PC-3 (cell line): ENCODE data around the gene LMOD1. TPM values are rescaled to one million over a fixed set of nuclear protein-coding genes. Genes with fewer than 3 reads are reported as not detected.

ENCODE experiments used
- ATAC-seq: fragments of 200-7000 bp; cut with Tn5 transposase; 2 replicates; pipeline ENCODE4 v1.9.1; 2020; ENCODE audit warnings: mild to moderate bottlenecking, moderate library complexity
- BruUV-seq: library from RNA; stranded (reverse); fragments of 400-500 nt; replicated peaks from 2 replicates; lab custom pipeline; 2021; lab: Mats Ljungman, UMichigan
- CTCF ChIA-PET: fragments of 300-600 bp; sonication (Branson Sonifier 250); formaldehyde crosslinking; loops from one replicate; lab custom pipeline; 2022; ENCODE audit warnings: antibody characterized with exemption; lab: Charles Lee
- POLR2A ChIA-PET: fragments of 300-600 bp; sonication (Branson Sonifier 250); formaldehyde crosslinking; loops from one replicate; lab custom pipeline; 2022; ENCODE audit warnings: antibody characterized with exemption; ENCODE audit not compliant: unreplicated experiment; lab: Charles Lee
- DNase-seq: peaks from one replicate; pipeline ENCODE4 v3.0.0-alpha.2; 2015
- H2AFZ ChIP-seq: fragments of 300-600 bp; sonication (generic); 2 replicates; pipeline ENCODE4 v1.6.0; 2016; ENCODE audit warnings: antibody characterized with exemption, low read length
- H3F3A ChIP-seq: fragments of 300-600 bp; sonication (generic); one replicate; pipeline ENCODE4 v1.6.0; 2017; ENCODE audit warnings: antibody characterized with exemption, low read length, control low read depth, mild to moderate bottlenecking; ENCODE audit not compliant: unreplicated experiment
- H3K27ac ChIP-seq: fragments of 300-600 bp; sonication (generic); 2 replicates; pipeline ENCODE4 v1.5.1; 2016; ENCODE audit warnings: mild to moderate bottlenecking, low read length
- H3K27me3 ChIP-seq: fragments of 300-600 bp; sonication (generic); 2 replicates; pipeline ENCODE4 v1.6.1; 2016; ENCODE audit warnings: low read length, mixed read lengths
- H3K36me3 ChIP-seq: fragments of 300-600 bp; sonication (generic); 2 replicates; pipeline ENCODE4 v1.6.1; 2016; ENCODE audit warnings: low read depth, mixed run types, low read length, mixed read lengths
- H3K4me1 ChIP-seq: fragments of 300-600 bp; sonication (generic); 2 replicates; pipeline ENCODE4 v1.5.1; 2016; ENCODE audit warnings: low read length; ENCODE audit not compliant: insufficient read depth
- H3K4me2 ChIP-seq: fragments of 300-600 bp; sonication (generic); 2 replicates; pipeline ENCODE4 v1.6.0; 2016; ENCODE audit warnings: low read length
- H3K4me3 ChIP-seq: fragments of 300-600 bp; sonication (generic); 2 replicates; pipeline ENCODE4 v1.5.1; 2016; ENCODE audit warnings: mild to moderate bottlenecking, low read length, mixed read lengths
- H3K79me2 ChIP-seq: fragments of 300-600 bp; sonication (generic); 2 replicates; pipeline ENCODE4 v1.6.1; 2017; ENCODE audit warnings: low read length, mixed read lengths
- H3K9ac ChIP-seq: fragments of 300-600 bp; sonication (generic); 2 replicates; pipeline ENCODE4 v1.6.0; 2016; ENCODE audit warnings: mild to moderate bottlenecking, low read length
- H3K9me2 ChIP-seq: fragments of 300-600 bp; sonication (generic); replicated peaks from 2 replicates; pipeline ENCODE4 v1.6.1; 2016; ENCODE audit warnings: mixed run types, low read length, mixed read lengths
- H3K9me3 ChIP-seq: fragments of 300-600 bp; sonication (generic); 2 replicates; pipeline ENCODE4 v1.6.1; 2016; ENCODE audit warnings: low read length, mixed read lengths
- H4K20me1 ChIP-seq: fragments of 300-600 bp; sonication (generic); 2 replicates; pipeline ENCODE4 v1.6.1; 2016; ENCODE audit warnings: low read length, mixed read lengths
- EZH2 ChIP-seq: fragments of 300-600 bp; sonication (generic); IDR thresholded peaks from one replicate; pipeline ENCODE4 v1.6.1; 2017; ENCODE audit warnings: antibody characterized with exemption, mild to moderate bottlenecking, low read length; ENCODE audit not compliant: unreplicated experiment
- EZH2phosphoT487 ChIP-seq: fragments of 300-600 bp; sonication (generic); IDR thresholded peaks from 2 replicates; pipeline ENCODE4 v1.6.1; 2018; ENCODE audit warnings: mild to moderate bottlenecking, antibody characterized with exemption, low read length, borderline replicate concordance
- intact Hi-C: fragments of 100-400 bp; cut with micrococcal nuclease; formaldehyde crosslinking; loops from 2 replicates; pipeline ENCODE4 v1.9.0; 2023
- total RNA-seq: library from RNA; depleted of rRNA; stranded (reverse); fragments of >200 nt; gene quantifications from 2 replicates; pipeline ENCODE4 v1.2.3, GENCODE V29; 2014
- TF ChIP-seq, protein P1 (sequence below): fragments of 300-600 bp; sonication (generic); conservative IDR thresholded peaks from 2 replicates; pipeline ENCODE4 v1.5.1; 2017; ENCODE audit warnings: antibody characterized with exemption, low read depth, mild to moderate bottlenecking, low read length

The LMOD1 gene
- total RNA-seq, 1 experiment from 2014 or later = 0.07 TPM

DNA sequence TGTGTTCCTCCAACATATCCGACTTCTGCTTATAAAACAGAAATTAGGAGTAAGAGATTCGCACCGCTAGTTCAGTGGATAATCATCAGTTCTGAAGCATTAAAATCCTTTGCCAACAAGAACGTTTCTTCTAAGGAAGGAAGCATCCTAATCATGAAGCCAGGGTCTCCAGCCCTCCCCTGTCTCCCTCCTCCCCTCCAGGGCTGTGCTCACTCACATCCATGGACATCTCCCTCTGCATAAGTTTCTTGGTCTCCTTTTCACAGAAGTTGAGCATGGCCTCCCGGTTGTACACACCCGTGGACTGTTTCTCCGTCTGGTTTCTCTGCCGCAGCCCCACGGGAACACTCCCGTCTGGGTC is 505 bp downstream of the LMOD1 start:
- Histone ChIP-seq H3K79me2 (no peaks in the 10 kb centered on the region), H2AFZ (peak overlapping the region; percentile 88), H3K27ac (no peak overlapping the region), H3K4me2 (peak overlapping the region; percentile 83), H3K27me3 (no peaks in the 10 kb centered on the region), H3K36me3 (no peaks in the 10 kb centered on the region), H3K4me3 (peak overlapping the region; percentile 66; the same call in 1 of the 2 replicates), H4K20me1 (no peaks in the 10 kb centered on the region), H3K9me3 (no peaks in the 10 kb centered on the region), H3K4me1 (no peaks in the 10 kb centered on the region; the same call in 1 of the 2 replicates), H3K9ac (no peak overlapping the region), H3F3A (no peaks in the 10 kb centered on the region), H3K9me2 (no peaks in the 10 kb centered on the region)
- BruUV-seq = no TSS peak
- DNase-seq = no peak
- ATAC-seq = no peak
- ChIA-PET CTCF (interaction anchor here (1.4 kb wide), 1 partner anchor 50 kb away, joined by 3 read pairs; no protein-coding TSS in a partner anchor), POLR2A (interaction anchor here (0.6 kb wide), 3 partner anchors 15 to 57 kb away, joined by 3 to 7 read pairs (median 4); partner anchors contain the start of gene SHISA4)
- intact Hi-C loops = no loop called here
- TF ChIP-seq EZH2 (no peak), EZH2phosphoT487 (no peak)
- TF ChIP-seq, protein P1, sequence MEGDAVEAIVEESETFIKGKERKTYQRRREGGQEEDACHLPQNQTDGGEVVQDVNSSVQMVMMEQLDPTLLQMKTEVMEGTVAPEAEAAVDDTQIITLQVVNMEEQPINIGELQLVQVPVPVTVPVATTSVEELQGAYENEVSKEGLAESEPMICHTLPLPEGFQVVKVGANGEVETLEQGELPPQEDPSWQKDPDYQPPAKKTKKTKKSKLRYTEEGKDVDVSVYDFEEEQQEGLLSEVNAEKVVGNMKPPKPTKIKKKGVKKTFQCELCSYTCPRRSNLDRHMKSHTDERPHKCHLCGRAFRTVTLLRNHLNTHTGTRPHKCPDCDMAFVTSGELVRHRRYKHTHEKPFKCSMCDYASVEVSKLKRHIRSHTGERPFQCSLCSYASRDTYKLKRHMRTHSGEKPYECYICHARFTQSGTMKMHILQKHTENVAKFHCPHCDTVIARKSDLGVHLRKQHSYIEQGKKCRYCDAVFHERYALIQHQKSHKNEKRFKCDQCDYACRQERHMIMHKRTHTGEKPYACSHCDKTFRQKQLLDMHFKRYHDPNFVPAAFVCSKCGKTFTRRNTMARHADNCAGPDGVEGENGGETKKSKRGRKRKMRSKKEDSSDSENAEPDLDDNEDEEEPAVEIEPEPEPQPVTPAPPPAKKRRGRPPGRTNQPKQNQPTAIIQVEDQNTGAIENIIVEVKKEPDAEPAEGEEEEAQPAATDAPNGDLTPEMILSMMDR = no peak

DNA sequence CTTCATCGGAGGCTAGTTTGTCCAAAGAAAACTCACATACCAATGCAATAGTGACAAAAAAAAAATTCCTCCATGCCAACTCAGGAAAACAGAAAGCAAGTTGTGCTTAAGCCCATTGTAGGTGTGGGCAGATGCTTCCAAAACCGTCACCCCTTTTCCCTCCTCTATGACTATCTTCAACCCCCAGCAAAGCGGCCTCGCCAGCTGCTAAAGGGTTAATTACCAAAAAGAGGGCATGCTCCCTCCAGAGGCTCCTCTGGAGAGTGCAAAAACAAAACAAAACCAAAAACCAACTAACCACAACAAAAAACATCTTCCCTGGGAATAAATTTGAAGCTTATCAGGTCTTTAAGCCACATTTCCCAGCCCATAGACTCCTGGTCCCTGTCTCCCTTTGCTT is 1.2 kb downstream of the LMOD1 start:
- H3F3A ChIP-seq = no peaks in the 10 kb centered on the region
- no peak overlapping the region for H3K4me3 ChIP-seq
- H2AFZ ChIP-seq = 0 out of 2 replicates have a peak overlapping the region, but pooled peaks have one; percentile 10
- H3K4me1 ChIP-seq = no peaks in the 10 kb centered on the region; the same call in 1 of the 2 replicates
- H3K9me2 ChIP-seq = no peaks in the 10 kb centered on the region
- DNase-seq (no peak), ATAC-seq (no peak)
- no peak overlapping the region for H3K9ac ChIP-seq
- H3K9me3 ChIP-seq = no peaks in the 10 kb centered on the region
- no peaks in the 10 kb centered on the region for H4K20me1 ChIP-seq
- no peaks in the 10 kb centered on the region for H3K36me3 ChIP-seq
- intact Hi-C loops = no loop called here
- no peak for TF ChIP-seq EZH2phosphoT487
- TF ChIP-seq, protein P1 = peak; percentile 41
- POLR2A ChIA-PET = no interaction called here
- H3K4me2 ChIP-seq = no peak overlapping the region
- CTCF ChIA-PET = interaction anchor here (1.4 kb wide), 1 partner anchor 49 kb away, joined by 3 read pairs; no protein-coding TSS in a partner anchor
- H3K27me3 ChIP-seq = no peaks in the 10 kb centered on the region
- no TSS peak for BruUV-seq
- H3K27ac ChIP-seq = no peak overlapping the region
- no peaks in the 10 kb centered on the region for H3K79me2 ChIP-seq

DNA sequence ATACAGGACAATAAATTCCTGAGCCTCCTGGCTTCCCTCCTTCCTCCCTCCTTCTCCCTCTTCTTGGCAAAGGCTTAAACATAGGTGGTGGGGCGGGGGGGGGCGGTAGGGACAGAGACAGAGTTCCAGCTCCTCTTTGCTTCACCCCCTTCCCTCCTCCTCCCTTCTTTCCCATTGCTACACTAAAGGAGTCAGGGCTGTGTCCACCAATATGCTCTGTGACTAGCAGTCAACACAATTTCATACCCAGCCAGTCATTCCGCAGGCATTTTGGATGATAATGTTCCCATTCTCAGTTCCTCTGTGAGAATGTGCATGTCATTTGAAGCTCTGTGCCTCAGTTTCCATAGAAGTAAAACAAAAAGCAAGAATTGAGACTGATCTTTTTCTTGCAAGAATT is 1.7 kb downstream of the LMOD1 start:
- no peak for DNase-seq
- Histone ChIP-seq H3K4me2 (no peak overlapping the region), H3K79me2 (no peaks in the 10 kb centered on the region), H3K27ac (no peak overlapping the region), H3K36me3 (no peaks in the 10 kb centered on the region), H3K27me3 (no peaks in the 10 kb centered on the region), H4K20me1 (no peaks in the 10 kb centered on the region), H3K9ac (no peak overlapping the region), H3K9me2 (no peaks in the 10 kb centered on the region), H2AFZ (no peak overlapping the region), H3K9me3 (no peaks in the 10 kb centered on the region), H3K4me1 (no peaks in the 10 kb centered on the region; the same call in 1 of the 2 replicates), H3K4me3 (no peak overlapping the region), H3F3A (no peaks in the 10 kb centered on the region)
- ChIA-PET POLR2A (no interaction called here), CTCF (no interaction called here)
- TF ChIP-seq, protein P1 = no peak
- TF ChIP-seq EZH2phosphoT487 (no peak), EZH2 (no peak)
- intact Hi-C loops = no loop called here
- BruUV-seq = no TSS peak
- ATAC-seq = no peak
